ENCODE data around the gene PWWP2A. TPM values are rescaled to one million over a fixed set of nuclear protein-coding genes. Genes with fewer than 3 reads are reported as not detected.
"Not testable (repeated sequence)": the region's sequence is repeated elsewhere in the genome, so short reads cannot be mapped to it uniquely, and the experiment has no call there.

The PWWP2A gene
- total and polyA plus RNA-seq, 10 of the 15 experiments (the other 5 are each of a cell fraction or from before 2014, with no cell fraction given): 5.7 to 26.1 (median 17.7) TPM

DNA sequence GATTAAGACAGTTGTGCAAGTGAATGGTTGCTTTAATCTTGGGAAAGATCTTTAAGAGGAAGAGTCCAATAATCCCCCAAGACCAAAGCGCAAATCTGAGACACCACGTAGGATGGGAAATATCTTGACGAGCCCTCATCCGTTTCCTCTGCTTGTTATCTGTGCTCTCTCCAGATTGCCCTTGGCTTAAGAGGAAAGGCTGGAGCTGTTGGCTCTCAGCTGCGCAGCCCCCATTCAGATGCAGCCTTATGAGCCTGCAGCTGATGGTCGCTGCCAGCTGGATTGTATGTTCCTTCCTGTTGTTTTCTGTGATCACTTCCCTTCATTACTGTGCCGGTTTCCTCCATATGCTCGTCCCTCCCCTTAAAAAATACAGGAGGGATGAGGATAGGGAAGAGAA lies 47.7 kb downstream of the PWWP2A start (continued):
- no peak for TF ChIP-seq MYB (IDR thresholded peaks at IDR 0.05; ENCODE audit: borderline replicate concordance, low read depth, low read length)

DNA sequence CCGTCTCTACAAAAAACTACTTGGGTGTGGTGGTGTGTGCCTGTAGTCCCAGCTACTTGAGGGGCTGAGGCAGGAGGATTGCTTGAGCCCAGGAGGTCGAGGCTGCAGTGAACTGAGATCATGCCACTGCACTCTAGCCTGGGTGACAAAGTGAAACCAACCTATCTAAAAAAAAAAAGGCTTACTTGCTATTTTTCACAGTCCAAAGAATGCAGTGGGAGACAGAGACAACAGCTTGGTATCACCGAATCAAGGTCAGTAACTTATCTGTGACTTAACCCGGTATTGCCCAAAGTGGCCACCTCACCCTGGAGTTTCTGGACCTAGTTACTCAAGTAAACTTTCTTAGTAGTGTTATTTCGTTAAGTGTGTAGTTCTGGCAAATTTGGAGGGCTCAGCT lies 50.1 kb downstream of the PWWP2A start:
- BruUV-seq (replicated peaks); H3K4me3 ChIP-seq; H3K9me3 ChIP-seq (replicated peaks; ENCODE audit: control insufficient read depth, insufficient read depth, low read length); H3K4me1 ChIP-seq (ENCODE audit: control insufficient read depth, insufficient read depth, low read length); H3K27me3 ChIP-seq (replicated peaks in 1 of 2; ENCODE audit: control insufficient read depth in 2 of 2, insufficient read depth in 2 of 2, low read length in 1 of 2); H3K27ac ChIP-seq (ENCODE audit: control insufficient read depth, insufficient read depth); intact Hi-C loops (cut with micrococcal nuclease; ENCODE audit: unreplicated experiment); H3K36me3 ChIP-seq (ENCODE audit: control insufficient read depth in 2 of 2, insufficient read depth in 2 of 2, low read length in 1 of 2); H3K79me2 ChIP-seq (ENCODE audit: control insufficient read depth, insufficient read depth, low read length); in situ Hi-C loops (cut with MboI); H3K9ac ChIP-seq (ENCODE audit: control insufficient read depth, insufficient read depth, low read length); FAIRE-seq; POLR2A ChIA-PET; H3K4me2 ChIP-seq (ENCODE audit: control insufficient read depth, insufficient read depth); H2AFZ ChIP-seq (ENCODE audit: control insufficient read depth, low read depth, low read length); ATAC-seq; H4K20me1 ChIP-seq (ENCODE audit: control insufficient read depth, insufficient read depth); DNase-seq (ENCODE audit: low read depth, low spot score): not testable (repeated sequence)
- ChIA-PET SMC1A (ENCODE audit: uncharacterized antibody, unreplicated experiment) (interaction anchor here (1.0 to 4.6 kb wide), 5 partner anchors 11 to 327 kb away, joined by 3 to 21 read pairs (median 4); no protein-coding TSS in a partner anchor), RAD21 (ENCODE audit: unreplicated experiment) (interaction anchor here (0.8 kb wide), 1 partner anchor 276 kb away, joined by 3 read pairs; no protein-coding TSS in a partner anchor), CTCF (interaction anchor here (0.7 to 2.8 kb wide), 3 partner anchors 12 to 276 kb away, joined by 3 to 13 read pairs (median 7); no protein-coding TSS in a partner anchor)
- WGBS (ENCODE audit: insufficient coverage, insufficient replicate concordance, low lambda C conversion rate, missing lambda C conversion rate): 99% methylated on average over 5 of the region's 5 CpGs

DNA sequence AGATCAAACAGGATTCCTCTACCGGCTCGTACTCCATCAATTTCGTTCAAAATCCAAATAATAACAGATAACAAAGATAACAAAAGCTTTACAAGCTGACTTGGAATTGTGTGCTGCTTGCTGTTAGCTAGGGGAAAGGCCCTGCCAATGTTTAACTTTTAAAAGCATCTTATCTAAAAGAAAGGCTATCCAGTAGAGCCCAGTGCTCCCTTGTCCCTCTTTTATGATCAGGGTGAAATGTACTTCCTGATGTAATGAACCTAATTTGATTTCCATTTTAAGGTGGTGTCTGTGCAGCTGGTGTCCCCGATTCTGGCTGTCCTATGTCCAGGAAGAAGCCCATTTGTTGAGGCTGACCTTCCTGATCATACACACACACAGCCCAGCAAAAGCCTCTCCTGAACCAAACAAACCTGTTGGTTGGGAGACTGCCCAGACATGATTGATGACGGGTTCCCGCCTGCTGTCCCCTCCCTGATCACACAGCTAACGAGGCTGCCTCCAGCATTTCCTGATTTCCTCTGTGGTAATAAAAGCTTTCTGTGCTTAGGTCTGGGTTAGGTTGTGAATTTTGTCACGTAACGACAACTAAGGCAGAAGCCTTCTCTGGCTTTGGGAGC lies 54.1 kb downstream of the PWWP2A start:
- Histone ChIP-seq H4K20me1 (ENCODE audit: control insufficient read depth, insufficient read depth) (no peaks in the 10 kb centered on the region), H3K9me3 (replicated peaks; ENCODE audit: control insufficient read depth, insufficient read depth, low read length) (no peaks in the 10 kb centered on the region), H3K79me2 (ENCODE audit: control insufficient read depth, insufficient read depth, low read length) (no peaks in the 10 kb centered on the region), H3K27me3 (replicated peaks in 1 of 2; ENCODE audit: control insufficient read depth in 2 of 2, insufficient read depth in 2 of 2, low read length in 1 of 2) (no peaks in the 10 kb centered on the region), H3K4me3 (no peak overlapping the region), H3K9ac (ENCODE audit: control insufficient read depth, insufficient read depth, low read length) (no peak overlapping the region), H3K36me3 (ENCODE audit: control insufficient read depth in 2 of 2, insufficient read depth in 2 of 2, low read length in 1 of 2) (peaks cover 4 to 11% of the 10 kb centered on the region in 2 experiments), H2AFZ (ENCODE audit: control insufficient read depth, low read depth, low read length) (no peak overlapping the region), H3K4me2 (ENCODE audit: control insufficient read depth, insufficient read depth) (no peak overlapping the region), H3K27ac (ENCODE audit: control insufficient read depth, insufficient read depth) (no peak overlapping the region), H3K4me1 (ENCODE audit: control insufficient read depth, insufficient read depth, low read length) (no peaks in the 10 kb centered on the region)
- 98% methylated on average over 9 of the region's 9 CpGs for WGBS (ENCODE audit: insufficient coverage, insufficient replicate concordance, low lambda C conversion rate, missing lambda C conversion rate)
- POLR2A ChIA-PET: no interaction called here
- RAD21 ChIA-PET (ENCODE audit: unreplicated experiment): no interaction called here
- no peak for DNase-seq (ENCODE audit: low read depth, low spot score)
- ATAC-seq: no peak
- CTCF ChIA-PET: interaction anchor here (0.9 to 1.1 kb wide), 2 partner anchors 43 to 328 kb away, joined by 3 read pairs; no protein-coding TSS in a partner anchor
- FAIRE-seq: no peak
- SMC1A ChIA-PET (ENCODE audit: uncharacterized antibody, unreplicated experiment): interaction anchor here (0.9 to 1.2 kb wide), 4 partner anchors 10 to 280 kb away, joined by 3 to 4 read pairs (median 4); no protein-coding TSS in a partner anchor
- TSS peak; percentile 79 for BruUV-seq (replicated peaks)
- intact Hi-C loops (cut with micrococcal nuclease; ENCODE audit: unreplicated experiment): no loop called here
- in situ Hi-C loops (cut with MboI): no loop called here
- TF ChIP-seq, protein P1, sequence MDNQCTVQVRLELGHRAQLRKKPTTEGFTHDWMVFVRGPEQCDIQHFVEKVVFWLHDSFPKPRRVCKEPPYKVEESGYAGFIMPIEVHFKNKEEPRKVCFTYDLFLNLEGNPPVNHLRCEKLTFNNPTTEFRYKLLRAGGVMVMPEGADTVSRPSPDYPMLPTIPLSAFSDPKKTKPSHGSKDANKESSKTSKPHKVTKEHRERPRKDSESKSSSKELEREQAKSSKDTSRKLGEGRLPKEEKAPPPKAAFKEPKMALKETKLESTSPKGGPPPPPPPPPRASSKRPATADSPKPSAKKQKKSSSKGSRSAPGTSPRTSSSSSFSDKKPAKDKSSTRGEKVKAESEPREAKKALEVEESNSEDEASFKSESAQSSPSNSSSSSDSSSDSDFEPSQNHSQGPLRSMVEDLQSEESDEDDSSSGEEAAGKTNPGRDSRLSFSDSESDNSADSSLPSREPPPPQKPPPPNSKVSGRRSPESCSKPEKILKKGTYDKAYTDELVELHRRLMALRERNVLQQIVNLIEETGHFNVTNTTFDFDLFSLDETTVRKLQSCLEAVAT (IDR thresholded peaks at IDR 0.05): no peak
- no peak for TF ChIP-seq BCL11A (IDR thresholded peaks at IDR 0.05; ENCODE audit: low read depth, low read length)
- TF ChIP-seq, protein P2, sequence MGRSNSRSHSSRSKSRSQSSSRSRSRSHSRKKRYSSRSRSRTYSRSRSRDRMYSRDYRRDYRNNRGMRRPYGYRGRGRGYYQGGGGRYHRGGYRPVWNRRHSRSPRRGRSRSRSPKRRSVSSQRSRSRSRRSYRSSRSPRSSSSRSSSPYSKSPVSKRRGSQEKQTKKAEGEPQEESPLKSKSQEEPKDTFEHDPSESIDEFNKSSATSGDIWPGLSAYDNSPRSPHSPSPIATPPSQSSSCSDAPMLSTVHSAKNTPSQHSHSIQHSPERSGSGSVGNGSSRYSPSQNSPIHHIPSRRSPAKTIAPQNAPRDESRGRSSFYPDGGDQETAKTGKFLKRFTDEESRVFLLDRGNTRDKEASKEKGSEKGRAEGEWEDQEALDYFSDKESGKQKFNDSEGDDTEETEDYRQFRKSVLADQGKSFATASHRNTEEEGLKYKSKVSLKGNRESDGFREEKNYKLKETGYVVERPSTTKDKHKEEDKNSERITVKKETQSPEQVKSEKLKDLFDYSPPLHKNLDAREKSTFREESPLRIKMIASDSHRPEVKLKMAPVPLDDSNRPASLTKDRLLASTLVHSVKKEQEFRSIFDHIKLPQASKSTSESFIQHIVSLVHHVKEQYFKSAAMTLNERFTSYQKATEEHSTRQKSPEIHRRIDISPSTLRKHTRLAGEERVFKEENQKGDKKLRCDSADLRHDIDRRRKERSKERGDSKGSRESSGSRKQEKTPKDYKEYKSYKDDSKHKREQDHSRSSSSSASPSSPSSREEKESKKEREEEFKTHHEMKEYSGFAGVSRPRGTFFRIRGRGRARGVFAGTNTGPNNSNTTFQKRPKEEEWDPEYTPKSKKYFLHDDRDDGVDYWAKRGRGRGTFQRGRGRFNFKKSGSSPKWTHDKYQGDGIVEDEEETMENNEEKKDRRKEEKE (IDR thresholded peaks at IDR 0.05): no peak
- TF ChIP-seq, protein P3, sequence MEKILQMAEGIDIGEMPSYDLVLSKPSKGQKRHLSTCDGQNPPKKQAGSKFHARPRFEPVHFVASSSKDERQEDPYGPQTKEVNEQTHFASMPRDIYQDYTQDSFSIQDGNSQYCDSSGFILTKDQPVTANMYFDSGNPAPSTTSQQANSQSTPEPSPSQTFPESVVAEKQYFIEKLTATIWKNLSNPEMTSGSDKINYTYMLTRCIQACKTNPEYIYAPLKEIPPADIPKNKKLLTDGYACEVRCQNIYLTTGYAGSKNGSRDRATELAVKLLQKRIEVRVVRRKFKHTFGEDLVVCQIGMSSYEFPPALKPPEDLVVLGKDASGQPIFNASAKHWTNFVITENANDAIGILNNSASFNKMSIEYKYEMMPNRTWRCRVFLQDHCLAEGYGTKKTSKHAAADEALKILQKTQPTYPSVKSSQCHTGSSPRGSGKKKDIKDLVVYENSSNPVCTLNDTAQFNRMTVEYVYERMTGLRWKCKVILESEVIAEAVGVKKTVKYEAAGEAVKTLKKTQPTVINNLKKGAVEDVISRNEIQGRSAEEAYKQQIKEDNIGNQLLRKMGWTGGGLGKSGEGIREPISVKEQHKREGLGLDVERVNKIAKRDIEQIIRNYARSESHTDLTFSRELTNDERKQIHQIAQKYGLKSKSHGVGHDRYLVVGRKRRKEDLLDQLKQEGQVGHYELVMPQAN (conservative IDR thresholded peaks at IDR 0.05): no peak

Measured in GM12878 (cell line).